Brain microvascular endothelial cell (primary cell): ENCODE measurements around the gene DVL3.
A peak's percentile ranks its signal among the peaks of the same experiment; 100 is the strongest.

ENCODE experiments used
- DNase-seq: peaks from one replicate; pipeline ENCODE4 v3.0.0-alpha.2; 2020
- H3K27ac ChIP-seq: fragments of 250-450 bp; sonication (Bioruptor Pico); 2 replicates; pipeline ENCODE4 v1.5.1; 2020; ENCODE audit warnings: mild to moderate bottlenecking, moderate library complexity
- H3K27me3 ChIP-seq: fragments of 250-450 bp; sonication (Bioruptor Pico); replicated peaks from 2 replicates; pipeline ENCODE4 v1.5.1; 2020; ENCODE audit warnings: mild to moderate bottlenecking
- H3K36me3 ChIP-seq: fragments of 250-450 bp; sonication (Bioruptor Pico); replicated peaks from 2 replicates; pipeline ENCODE4 v1.5.1; 2020; ENCODE audit warnings: mild to moderate bottlenecking
- H3K4me3 ChIP-seq: 2 replicates; pipeline ENCODE4 v1.5.1; 2011; ENCODE audit warnings: low read depth, mild to moderate bottlenecking, control low read depth, low read length, moderate library complexity
- in situ Hi-C: cut with HindIII; loops from 2 replicates; pipeline ENCODE4 v1.10.0; 2017; ENCODE audit warnings: low sequenced_read_pairs, low pct_ligation_motif_present
- TF ChIP-seq, protein P1 (sequence below): IDR thresholded peaks from 2 replicates; pipeline ENCODE4 v1.5.1; 2011; ENCODE audit warnings: low read depth, mild to moderate bottlenecking, moderate library complexity, low read length, control low read depth, inconsistent platforms; ENCODE audit errors: missing control alignments

DVL3 gene

DNA sequence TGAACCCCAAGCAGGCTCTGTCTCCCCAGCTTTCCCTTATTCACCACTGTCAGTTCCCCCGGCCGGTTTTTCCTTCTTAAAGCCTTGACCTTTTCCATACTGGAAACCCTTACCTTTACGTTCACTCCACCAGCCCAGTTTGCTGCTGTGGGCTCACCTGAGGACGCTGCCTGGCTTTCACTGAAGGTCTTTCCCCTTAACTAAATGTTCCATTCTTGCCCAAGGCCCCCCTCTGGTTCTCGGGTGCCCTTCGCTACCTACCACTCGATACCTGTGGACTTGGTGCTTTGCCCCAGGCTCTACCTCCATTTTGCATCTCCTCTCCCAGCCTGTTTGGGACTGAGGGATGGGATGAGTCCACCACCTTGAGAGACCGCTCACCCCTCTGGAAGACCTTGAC is 20.3 kb downstream of the DVL3 start:
- TF ChIP-seq, protein P1, sequence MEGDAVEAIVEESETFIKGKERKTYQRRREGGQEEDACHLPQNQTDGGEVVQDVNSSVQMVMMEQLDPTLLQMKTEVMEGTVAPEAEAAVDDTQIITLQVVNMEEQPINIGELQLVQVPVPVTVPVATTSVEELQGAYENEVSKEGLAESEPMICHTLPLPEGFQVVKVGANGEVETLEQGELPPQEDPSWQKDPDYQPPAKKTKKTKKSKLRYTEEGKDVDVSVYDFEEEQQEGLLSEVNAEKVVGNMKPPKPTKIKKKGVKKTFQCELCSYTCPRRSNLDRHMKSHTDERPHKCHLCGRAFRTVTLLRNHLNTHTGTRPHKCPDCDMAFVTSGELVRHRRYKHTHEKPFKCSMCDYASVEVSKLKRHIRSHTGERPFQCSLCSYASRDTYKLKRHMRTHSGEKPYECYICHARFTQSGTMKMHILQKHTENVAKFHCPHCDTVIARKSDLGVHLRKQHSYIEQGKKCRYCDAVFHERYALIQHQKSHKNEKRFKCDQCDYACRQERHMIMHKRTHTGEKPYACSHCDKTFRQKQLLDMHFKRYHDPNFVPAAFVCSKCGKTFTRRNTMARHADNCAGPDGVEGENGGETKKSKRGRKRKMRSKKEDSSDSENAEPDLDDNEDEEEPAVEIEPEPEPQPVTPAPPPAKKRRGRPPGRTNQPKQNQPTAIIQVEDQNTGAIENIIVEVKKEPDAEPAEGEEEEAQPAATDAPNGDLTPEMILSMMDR = no peak
- in situ Hi-C loops = no loop called here
- H3K4me3 ChIP-seq = peak overlapping the region; percentile 99
- H3K27me3 ChIP-seq = no peaks in the 10 kb centered on the region
- peak overlapping the region; percentile 96 for H3K27ac ChIP-seq
- H3K36me3 ChIP-seq = peaks cover 52% of the 10 kb centered on the region
- DNase-seq = no peak

DNA sequence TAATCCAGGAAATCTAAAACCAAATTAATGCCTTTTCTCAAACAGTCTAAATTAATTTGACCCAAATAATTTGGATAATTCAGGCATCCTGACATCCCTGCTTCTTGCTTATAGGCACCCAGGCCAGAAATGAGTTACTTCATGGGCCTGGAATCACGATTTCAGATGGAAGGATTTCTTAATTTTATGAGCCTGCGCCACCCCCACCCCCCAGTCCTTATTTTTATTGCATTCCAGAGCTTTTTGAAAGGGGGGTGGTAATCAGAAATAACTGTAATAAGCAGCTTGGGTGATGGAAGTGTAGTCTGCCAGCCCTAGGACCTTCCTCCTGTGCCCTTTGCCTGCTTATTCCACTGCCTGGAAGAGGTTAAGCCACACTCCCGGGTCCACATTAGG is 20.8 kb downstream of the DVL3 start:
- in situ Hi-C loops = no loop called here
- DNase-seq = no peak
- Histone ChIP-seq H3K36me3 (peaks cover 52% of the 10 kb centered on the region), H3K27me3 (no peaks in the 10 kb centered on the region), H3K4me3 (peak overlapping the region; percentile 99), H3K27ac (peak overlapping the region; percentile 96)
- TF ChIP-seq, protein P1 = no peak

DNA sequence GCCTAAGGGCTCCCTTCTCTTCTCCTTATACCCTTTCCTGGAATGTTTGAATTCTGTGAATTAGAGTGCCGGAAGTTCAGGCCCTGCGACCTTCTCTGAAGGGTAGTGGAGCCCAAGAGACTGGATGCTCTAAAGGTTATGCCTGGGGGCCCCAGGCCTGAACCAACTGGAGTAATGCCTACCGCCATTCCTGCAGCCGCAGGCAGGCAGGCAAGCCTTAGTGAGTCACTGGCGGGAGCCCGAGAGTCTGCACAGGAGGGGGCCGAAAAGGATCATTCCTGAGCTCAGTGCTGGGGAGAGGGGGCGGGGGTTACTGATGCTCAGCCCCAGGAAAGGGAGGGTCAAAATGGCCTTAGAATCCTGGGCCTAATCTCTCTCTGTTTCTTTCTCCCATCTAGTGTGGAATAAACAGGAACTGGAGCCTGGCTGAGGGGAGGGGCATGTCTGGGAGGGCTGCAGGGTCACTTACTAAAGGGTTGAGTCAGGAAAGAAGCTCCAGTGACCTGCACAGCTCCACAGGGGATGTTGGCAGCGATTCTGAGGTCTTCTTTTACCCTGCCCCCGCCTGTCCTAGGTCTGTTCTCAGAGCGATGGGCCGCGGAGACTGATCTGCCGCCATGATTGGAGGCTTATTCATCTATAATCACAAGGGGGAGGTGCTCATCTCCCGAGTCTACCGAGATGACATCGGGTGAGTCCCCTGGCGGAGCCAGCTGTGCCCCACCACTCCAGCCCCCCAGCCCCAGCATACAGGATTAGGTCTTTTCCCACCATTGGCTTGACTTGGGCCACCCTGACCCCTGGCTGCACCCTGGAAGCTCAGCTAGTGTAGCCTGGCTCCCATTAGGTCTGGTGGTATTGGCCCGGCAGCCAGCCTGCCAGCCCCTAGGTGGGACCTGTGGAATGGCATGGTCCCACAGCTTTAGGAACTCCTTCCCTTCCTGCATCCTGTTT is 21.5 kb downstream of the DVL3 start:
- TF ChIP-seq, protein P1 = peak; percentile 17
- H3K36me3 ChIP-seq = peaks cover 54% of the 10 kb centered on the region
- in situ Hi-C loops = no loop called here
- H3K27me3 ChIP-seq = no peaks in the 10 kb centered on the region
- H3K27ac ChIP-seq = peak overlapping the region; percentile 96
- DNase-seq = peak; percentile 97
- H3K4me3 ChIP-seq = peak overlapping the region; percentile 99

DNA sequence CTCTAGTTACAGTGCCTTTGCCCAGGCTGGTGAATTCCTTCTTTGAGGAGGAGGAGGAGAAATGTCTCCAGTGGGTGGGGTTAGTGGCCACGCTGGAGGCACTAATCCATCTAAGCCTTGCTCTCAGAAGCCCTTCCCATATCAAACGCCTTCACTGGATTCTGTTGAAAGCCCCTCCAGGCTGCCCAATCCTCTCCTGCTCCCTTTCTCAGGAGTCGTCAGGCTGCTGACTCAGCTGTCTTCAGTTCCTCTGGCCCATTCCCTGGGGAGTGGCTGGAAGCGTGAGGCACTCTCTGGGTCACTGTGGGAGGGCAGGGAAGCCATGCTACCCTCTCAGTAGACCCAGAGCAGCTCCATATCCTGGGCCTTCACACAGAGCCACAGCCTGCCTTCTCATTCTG is 22.2 kb downstream of the DVL3 start:
- TF ChIP-seq, protein P1 = no peak
- DNase-seq = peak; percentile 48
- H3K27ac ChIP-seq = peak overlapping the region; percentile 96
- peak overlapping the region; percentile 99 for H3K4me3 ChIP-seq
- peaks cover 54% of the 10 kb centered on the region for H3K36me3 ChIP-seq
- H3K27me3 ChIP-seq = no peaks in the 10 kb centered on the region
- in situ Hi-C loops = no loop called here

DNA sequence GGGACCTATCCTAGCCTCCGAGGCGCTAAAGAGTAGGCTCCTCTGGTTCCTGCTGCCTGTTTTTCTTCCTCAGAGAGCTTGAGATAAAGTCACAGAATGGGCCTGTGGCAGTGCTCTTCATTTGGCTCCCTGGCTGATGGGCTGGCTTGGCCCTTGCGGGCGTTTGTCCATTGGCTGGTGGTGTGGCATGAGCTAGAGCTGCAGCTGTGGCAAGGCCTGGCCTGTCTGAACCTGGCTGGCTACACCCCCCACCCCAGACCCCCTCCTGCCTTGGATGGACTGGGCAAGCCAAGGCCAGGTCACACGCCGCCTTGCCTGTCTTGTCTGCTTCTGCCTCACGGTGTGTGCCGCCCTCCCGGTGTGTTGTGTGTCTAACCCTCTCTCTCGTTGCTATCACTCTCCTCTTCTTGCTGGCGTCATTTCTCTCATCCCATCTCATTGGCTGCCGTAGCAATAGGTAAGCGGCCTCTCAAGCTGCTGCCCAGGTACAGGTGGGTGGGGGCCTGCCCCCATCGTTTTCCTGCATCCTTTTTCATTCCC is 22.7 kb downstream of the DVL3 start:
- no peak for DNase-seq
- peak overlapping the region; percentile 99 for H3K4me3 ChIP-seq
- TF ChIP-seq, protein P1 = no peak
- H3K27ac ChIP-seq = peak overlapping the region; percentile 96
- peaks cover 58% of the 10 kb centered on the region for H3K36me3 ChIP-seq
- H3K27me3 ChIP-seq = no peaks in the 10 kb centered on the region
- in situ Hi-C loops = no loop called here
